ENCODE data around the gene CHSY3.

DNA sequence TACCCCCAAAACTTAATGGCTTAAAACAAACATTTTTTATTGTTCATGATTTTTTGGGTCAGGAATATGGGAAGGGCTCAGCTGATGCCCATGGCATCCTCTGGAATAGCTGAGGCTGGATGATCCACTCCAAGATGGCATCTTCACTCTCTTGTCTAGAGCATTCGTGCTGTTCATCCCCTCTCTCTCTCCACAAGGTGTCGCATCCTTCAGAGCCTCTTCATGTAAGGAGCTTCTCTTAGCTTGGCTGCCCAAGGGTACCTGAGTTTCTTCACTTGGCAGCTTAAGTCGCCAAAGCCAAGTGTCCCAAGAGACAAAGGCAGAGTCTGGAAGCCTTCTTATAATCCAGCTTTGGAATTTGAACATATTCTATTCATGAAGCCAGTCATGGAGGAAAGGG lies 294.7 kb downstream of the CHSY3 start:
- TF ChIP-seq TAF1 (conservative IDR thresholded peaks at IDR 0.05) (no peak), JUND (IDR thresholded peaks at IDR 0.05) (no peak), CTCF (IDR thresholded peaks at IDR 0.05; ENCODE audit: low read depth, low read length, missing input control) (no peak), FOXA2 (IDR thresholded peaks at IDR 0.05) (no peak), HNF4G (IDR thresholded peaks at IDR 0.05) (no peak), YY1 (IDR thresholded peaks at IDR 0.05) (no peak), REST (IDR thresholded peaks at IDR 0.05) (no peak), EGR1 (IDR thresholded peaks at IDR 0.05; ENCODE audit: low read depth in 2 of 2) (no peak), ZBTB33 (IDR thresholded peaks at IDR 0.05) (no peak), RAD21 (IDR thresholded peaks at IDR 0.05) (peak in 1 of 2 donors; percentile 7)

All from liver (tissue), 3 donors.